ENCODE data around the gene GABRR3.

GABRR3 gene

GRCh38 chr3:98002717-98003116, 32.4 kb downstream of the GABRR3 start:
- no peak for TF ChIP-seq CTCF (IDR thresholded peaks at IDR 0.05; ENCODE audit: insufficient read depth, missing control alignments)
- FAIRE-seq (no peak), DNase-seq (ENCODE audit: insufficient read length, low spot score) (no peak)

GRCh38 chr3:97999994-98000393, 35.1 kb downstream of the GABRR3 start:
- no peak for TF ChIP-seq CTCF (IDR thresholded peaks at IDR 0.05; ENCODE audit: insufficient read depth, missing control alignments)
- no peak for FAIRE-seq
- DNase-seq (ENCODE audit: insufficient read length, low spot score), result no peak

GRCh38 chr3:97999103-97999502, 36.0 kb downstream of the GABRR3 start:
- TF ChIP-seq CTCF (IDR thresholded peaks at IDR 0.05; ENCODE audit: insufficient read depth, missing control alignments), result no peak
- FAIRE-seq (no peak), DNase-seq (ENCODE audit: insufficient read length, low spot score) (no peak)

- TF ChIP-seq CTCF (IDR thresholded peaks at IDR 0.05; ENCODE audit: insufficient read depth, missing control alignments), result no peak
- no peak for DNase-seq (ENCODE audit: insufficient read length, low spot score)
- no peak for FAIRE-seq
Observed at GRCh38 chr3:97996988-97997387, 38.1 kb downstream of the GABRR3 start.

DNA sequence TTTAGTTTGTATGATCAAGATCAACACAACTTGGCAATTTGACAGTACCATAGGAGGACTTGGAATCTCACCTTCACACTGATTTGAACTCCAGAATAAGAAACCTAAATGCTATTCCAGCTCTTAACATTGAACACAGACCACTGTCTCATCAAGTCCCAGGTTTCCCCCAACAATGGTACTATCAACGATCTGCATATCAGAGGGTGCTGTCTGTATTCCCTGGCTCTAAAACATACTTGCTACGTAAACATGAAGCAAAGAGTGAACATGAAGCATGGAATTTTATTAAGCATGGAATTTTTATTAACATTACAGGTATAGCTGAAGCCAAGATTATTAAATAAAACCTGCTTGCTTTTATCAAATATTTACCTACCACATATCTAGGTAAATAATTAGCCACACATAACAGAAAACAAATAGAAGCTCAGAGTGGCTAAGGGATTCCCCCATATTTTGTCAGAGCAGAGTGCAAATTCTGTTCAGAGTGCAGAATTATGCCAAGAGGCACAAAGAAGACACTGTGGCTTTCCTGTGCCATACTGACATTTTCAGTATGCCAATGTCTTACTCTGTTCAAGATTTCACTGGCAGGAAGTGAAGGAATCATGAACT, 40.7 kb downstream of the GABRR3 start:
- no peak for DNase-seq (ENCODE audit: insufficient read length, low spot score)
- TF ChIP-seq CTCF (IDR thresholded peaks at IDR 0.05; ENCODE audit: insufficient read depth, missing control alignments), result no peak
- no peak for FAIRE-seq

DNA sequence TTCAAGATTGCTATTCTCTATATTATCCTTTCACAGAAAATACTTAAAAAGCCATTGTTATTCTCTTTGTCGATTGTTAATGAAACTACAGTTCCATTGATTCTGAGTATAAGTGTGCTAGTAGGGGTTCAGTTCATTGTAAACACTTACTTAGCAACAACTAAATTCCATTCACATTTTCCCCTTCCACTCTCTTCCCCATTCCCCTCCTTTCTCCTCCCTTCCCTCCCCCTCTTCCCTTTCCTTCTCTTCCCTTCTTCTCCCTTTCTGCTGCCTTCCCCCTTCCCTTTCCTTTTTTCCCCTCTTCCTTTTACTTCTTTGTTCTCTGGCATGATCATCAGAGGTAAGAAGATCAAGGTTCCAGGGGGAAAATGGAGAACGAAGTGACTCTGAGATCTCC, 41.6 kb downstream of the GABRR3 start:
- DNase-seq (ENCODE audit: insufficient read length, low spot score) (no peak), FAIRE-seq (no peak)
- no peak for TF ChIP-seq CTCF (IDR thresholded peaks at IDR 0.05; ENCODE audit: insufficient read depth, missing control alignments)

DNA sequence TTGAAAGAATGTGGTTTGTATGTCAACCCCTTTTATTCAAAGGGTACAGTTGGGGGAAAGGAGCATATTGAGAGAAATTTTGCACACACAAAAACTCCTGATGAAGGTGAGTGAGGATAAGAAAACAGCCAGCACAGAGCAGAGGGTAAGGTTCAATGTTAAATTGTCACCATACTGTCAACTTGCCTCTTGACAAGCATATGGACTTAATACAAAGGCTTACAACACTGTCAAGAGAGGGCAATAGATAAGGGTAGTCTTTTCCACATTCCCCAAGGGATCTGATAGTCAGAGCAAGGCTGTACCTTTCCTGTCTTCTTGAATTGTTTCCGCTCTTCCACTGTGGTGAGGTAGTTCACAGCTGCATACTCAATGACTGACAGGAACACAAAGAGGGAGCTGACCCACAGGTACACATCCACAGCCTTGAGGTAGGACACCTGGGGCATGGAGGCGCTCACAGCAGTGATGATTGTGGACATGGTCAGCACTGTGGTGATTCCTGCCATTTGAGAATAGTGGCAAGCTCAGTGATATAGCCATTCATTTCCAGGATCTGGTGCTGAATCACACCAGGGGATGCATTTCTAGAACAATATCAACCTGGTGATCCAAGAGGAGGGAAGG, 42.5 kb downstream of the GABRR3 start:
- FAIRE-seq (no peak), DNase-seq (ENCODE audit: insufficient read length, low spot score) (no peak)
- TF ChIP-seq CTCF (IDR thresholded peaks at IDR 0.05; ENCODE audit: insufficient read depth, missing control alignments), result no peak

All from D721Med (cell line).